Measurements from ENCODE around the gene DSC1. TPM values are rescaled to one million over a fixed set of nuclear protein-coding genes. Genes with fewer than 3 reads are reported as not detected.

Gene DSC1
- total RNA-seq, 1 donor from 2014 or later, result not detected

GRCh38 chr18:31154181-31154580, 8.5 kb downstream of the DSC1 start:
- no peak overlapping the region for H3K4me3 ChIP-seq
- no peaks in the 10 kb centered on the region for H3K36me3 ChIP-seq
- no peak for DNase-seq (ENCODE audit: low spot score in 2 of 2)
- intact Hi-C loops (cut with DNase I), result no loop called here
- no peak overlapping the region for H3K27ac ChIP-seq
- H3K27me3 ChIP-seq, result no peaks in the 10 kb centered on the region
- H3K4me1 ChIP-seq, result no peaks in the 10 kb centered on the region
- TF ChIP-seq CTCF (IDR thresholded peaks at IDR 0.05), result no peak
- H3K9me3 ChIP-seq, result no peaks in the 10 kb centered on the region

- Histone ChIP-seq H3K36me3 (no peaks in the 10 kb centered on the region), H3K27me3 (no peaks in the 10 kb centered on the region), H3K4me3 (no peak overlapping the region), H3K9me3 (no peaks in the 10 kb centered on the region), H3K4me1 (no peaks in the 10 kb centered on the region), H3K27ac (no peak overlapping the region)
- TF ChIP-seq CTCF (IDR thresholded peaks at IDR 0.05), result no peak
- DNase-seq (ENCODE audit: low spot score in 2 of 2), result no peak
- intact Hi-C loops (cut with DNase I), result no loop called here
These were observed 13.3 kb downstream of the DSC1 start for GRCh38 chr18:31149351-31149750.

- no peaks in the 10 kb centered on the region for H3K9me3 ChIP-seq
- H3K36me3 ChIP-seq, result no peaks in the 10 kb centered on the region
- no peak overlapping the region for H3K27ac ChIP-seq
- no peak for TF ChIP-seq CTCF (IDR thresholded peaks at IDR 0.05)
- H3K4me1 ChIP-seq, result no peaks in the 10 kb centered on the region
- no peak overlapping the region for H3K4me3 ChIP-seq
- intact Hi-C loops (cut with DNase I), result no loop called here
- DNase-seq (ENCODE audit: low spot score in 2 of 2), result no peak
- H3K27me3 ChIP-seq, result no peaks in the 10 kb centered on the region
These were observed 14.1 kb downstream of the DSC1 start for GRCh38 chr18:31148600-31148999.

GRCh38 chr18:31146809-31147208, 15.8 kb downstream of the DSC1 start:
- Histone ChIP-seq H3K36me3 (no peaks in the 10 kb centered on the region), H3K27ac (no peak overlapping the region), H3K4me1 (no peaks in the 10 kb centered on the region), H3K9me3 (no peaks in the 10 kb centered on the region), H3K4me3 (no peak overlapping the region), H3K27me3 (no peaks in the 10 kb centered on the region)
- DNase-seq (ENCODE audit: low spot score in 2 of 2), result no peak
- TF ChIP-seq CTCF (IDR thresholded peaks at IDR 0.05), result no peak
- intact Hi-C loops (cut with DNase I), result no loop called here

DNA sequence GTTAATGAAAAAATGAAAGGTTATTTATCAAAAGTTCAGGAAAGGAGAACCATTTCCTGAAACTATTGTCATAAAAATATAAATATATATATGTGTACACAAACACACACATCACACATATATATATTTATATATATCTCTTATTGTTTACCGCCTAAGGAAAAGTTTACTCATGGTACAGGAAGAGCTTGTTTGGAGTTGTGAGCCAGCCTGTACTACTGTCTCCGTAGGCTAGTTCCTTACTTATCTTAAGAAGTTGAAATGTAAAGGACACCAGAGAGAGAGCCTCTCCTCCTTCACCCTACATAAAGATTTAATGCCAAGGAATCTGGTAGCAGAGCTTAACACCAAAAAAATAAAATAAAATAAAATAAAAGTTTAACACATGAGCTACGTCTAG, 19.6 kb downstream of the DSC1 start:
- no peak for TF ChIP-seq CTCF (IDR thresholded peaks at IDR 0.05)
- H3K4me3 ChIP-seq, result no peak overlapping the region
- H3K27me3 ChIP-seq, result no peaks in the 10 kb centered on the region
- no peak for DNase-seq (ENCODE audit: low spot score in 2 of 2)
- intact Hi-C loops (cut with DNase I), result no loop called here
- no peaks in the 10 kb centered on the region for H3K9me3 ChIP-seq
- H3K36me3 ChIP-seq, result no peaks in the 10 kb centered on the region
- H3K4me1 ChIP-seq, result no peaks in the 10 kb centered on the region
- no peak overlapping the region for H3K27ac ChIP-seq

DNA sequence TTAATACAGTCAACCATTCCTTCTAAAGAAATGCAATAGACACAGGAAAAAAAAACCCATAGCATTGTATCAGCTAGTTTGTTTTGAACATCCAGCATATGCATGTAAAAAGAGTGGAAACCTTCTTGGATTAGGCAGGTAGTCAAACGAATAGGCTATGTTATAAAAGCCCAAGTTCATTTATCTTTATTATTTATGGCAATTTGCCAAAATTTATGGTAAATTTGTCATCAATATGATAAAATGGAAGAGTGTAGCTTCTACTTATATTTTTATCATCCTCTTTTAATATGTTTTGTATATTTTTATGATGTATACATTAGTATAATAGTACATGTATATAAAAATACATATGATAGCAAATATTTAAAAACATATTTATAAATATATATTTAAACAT, 23.9 kb downstream of the DSC1 start:
- no peaks in the 10 kb centered on the region for H3K27me3 ChIP-seq
- no peak for DNase-seq (ENCODE audit: low spot score in 2 of 2)
- H3K4me3 ChIP-seq, result no peak overlapping the region
- no peak overlapping the region for H3K27ac ChIP-seq
- no peak for TF ChIP-seq CTCF (IDR thresholded peaks at IDR 0.05)
- H3K36me3 ChIP-seq, result no peaks in the 10 kb centered on the region
- H3K9me3 ChIP-seq, result no peaks in the 10 kb centered on the region
- intact Hi-C loops (cut with DNase I), result no loop called here
- no peaks in the 10 kb centered on the region for H3K4me1 ChIP-seq
